ENCODE results near the gene PASK.

The PASK gene

GRCh38 chr2:241121008-241121407, 28.3 kb downstream of the PASK start:
- no peak overlapping the region for H3K4me3 ChIP-seq (ENCODE audit: low read depth, low read length)
- no peak for DNase-seq (ENCODE audit: low read depth)
- no peak for TF ChIP-seq CTCF (IDR thresholded peaks at IDR 0.05; ENCODE audit: low read depth, low read length, missing control alignments)

- no peak for TF ChIP-seq CTCF (IDR thresholded peaks at IDR 0.05; ENCODE audit: low read depth, low read length, missing control alignments)
- no peak overlapping the region for H3K4me3 ChIP-seq (ENCODE audit: low read depth, low read length)
- DNase-seq (ENCODE audit: low read depth): no peak
These were observed 28.8 kb downstream of the PASK start for GRCh38 chr2:241120440-241120839.

- TF ChIP-seq CTCF (IDR thresholded peaks at IDR 0.05; ENCODE audit: low read depth, low read length, missing control alignments): no peak
- H3K4me3 ChIP-seq (ENCODE audit: low read depth, low read length): no peak overlapping the region
- DNase-seq (ENCODE audit: low read depth): no peak
These were observed 30.4 kb downstream of the PASK start for GRCh38 chr2:241118737-241119505.

GRCh38 chr2:241116606-241117560, 32.4 kb downstream of the PASK start:
- DNase-seq (ENCODE audit: low read depth): no peak
- no peak overlapping the region for H3K4me3 ChIP-seq (ENCODE audit: low read depth, low read length)
- no peak for TF ChIP-seq CTCF (IDR thresholded peaks at IDR 0.05; ENCODE audit: low read depth, low read length, missing control alignments)

GRCh38 chr2:241115361-241115760, 33.9 kb downstream of the PASK start:
- no peak overlapping the region for H3K4me3 ChIP-seq (ENCODE audit: low read depth, low read length)
- DNase-seq (ENCODE audit: low read depth): no peak
- no peak for TF ChIP-seq CTCF (IDR thresholded peaks at IDR 0.05; ENCODE audit: low read depth, low read length, missing control alignments)

- H3K4me3 ChIP-seq (ENCODE audit: low read depth, low read length): no peak overlapping the region
- TF ChIP-seq CTCF (IDR thresholded peaks at IDR 0.05; ENCODE audit: low read depth, low read length, missing control alignments): no peak
- no peak for DNase-seq (ENCODE audit: low read depth)
These were observed 34.4 kb downstream of the PASK start for GRCh38 chr2:241114836-241115235.

Measured in GM12864 (cell line).